Activated CD4-positive, alpha-beta T cell treated with anti-CD3 and anti-CD28 coated beads for 4 hours (primary cell): ENCODE measurements around the gene SERPINB6.
"Not testable (repeated sequence)": the region's sequence is repeated elsewhere in the genome, so short reads cannot be mapped to it uniquely, and the experiment has no call there.

Experiments used
- DNase-seq, 2 donors: peaks; one replicate each; pipeline ENCODE4 v3.0.0-alpha.2; 2020

Gene SERPINB6

DNA sequence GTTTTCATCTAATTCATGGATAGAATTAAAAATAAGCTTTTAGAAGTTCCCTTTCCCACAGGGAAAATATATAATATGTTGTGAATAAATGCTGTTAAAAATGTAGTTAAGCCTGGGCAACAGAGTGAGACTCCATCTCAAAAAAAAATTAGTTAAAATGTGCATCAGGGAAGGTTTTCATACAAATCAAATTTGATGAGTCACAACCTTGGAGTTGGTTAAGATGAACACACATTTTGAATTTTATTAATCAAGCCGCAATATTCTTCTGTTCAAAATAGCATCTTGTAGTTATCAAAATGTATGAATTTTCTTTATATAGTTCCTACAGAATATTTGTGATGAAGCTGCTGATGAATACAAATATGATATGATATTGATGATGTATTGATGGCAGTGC, 37.3 kb downstream of the SERPINB6 start:
- DNase-seq = no peak

DNA sequence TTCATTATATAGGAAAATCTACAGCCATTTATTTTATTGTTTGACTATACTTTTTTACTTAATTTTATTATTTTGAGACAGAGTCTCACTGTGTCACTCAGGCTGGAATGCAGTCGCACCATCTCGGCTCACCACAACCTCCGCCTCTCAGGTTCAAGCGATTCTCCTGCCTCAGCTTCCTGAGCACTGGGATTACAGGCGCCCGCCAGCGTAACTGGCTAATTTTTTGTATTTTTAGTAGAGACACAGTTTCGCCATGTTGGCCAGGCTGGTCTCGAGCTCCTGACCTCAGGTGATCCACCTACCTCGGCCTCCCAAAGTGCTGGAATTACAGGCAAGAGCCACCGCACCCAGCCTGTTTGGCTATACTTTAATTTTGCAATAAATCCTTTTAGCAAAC, 38.5 kb downstream of the SERPINB6 start:
- DNase-seq = not testable (repeated sequence)

DNA sequence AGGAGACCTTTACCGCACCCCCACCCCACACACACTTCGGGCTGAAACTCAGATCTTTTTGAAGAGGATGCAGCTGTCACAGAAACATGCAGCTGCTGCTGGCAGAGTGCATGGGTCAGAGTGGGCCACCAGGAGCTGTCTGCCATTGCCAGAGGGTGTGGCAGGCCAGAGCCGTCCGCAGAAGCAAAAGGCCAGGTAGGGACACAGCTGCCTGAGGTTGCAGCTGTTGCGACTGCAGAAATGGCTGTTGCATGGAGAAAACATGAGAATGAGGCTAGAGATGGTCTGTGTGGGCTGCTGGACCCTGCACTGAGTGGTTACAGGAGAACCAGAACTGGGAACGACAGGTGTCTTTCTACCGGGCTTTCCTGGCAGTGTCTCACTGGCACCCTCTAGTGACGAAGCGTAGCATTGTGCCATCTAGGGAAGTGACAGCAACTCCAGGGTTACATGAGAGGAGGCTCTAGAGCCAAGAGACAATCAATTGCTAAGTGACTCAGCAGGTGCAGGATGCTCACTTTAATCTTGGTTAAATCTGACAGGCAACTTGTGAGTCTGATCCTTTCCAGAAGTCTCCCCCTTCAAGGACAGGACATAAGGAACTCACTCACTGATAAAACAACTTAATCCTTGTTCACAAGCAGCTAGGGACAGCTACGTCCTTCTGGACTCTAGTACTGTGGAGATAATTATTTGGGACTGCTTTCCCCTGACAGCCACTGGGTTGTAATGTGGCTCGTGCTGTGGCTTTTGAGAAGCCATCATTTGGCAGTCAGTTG, 39.2 kb downstream of the SERPINB6 start:
- peak; percentile 78 to 91 for DNase-seq

DNA sequence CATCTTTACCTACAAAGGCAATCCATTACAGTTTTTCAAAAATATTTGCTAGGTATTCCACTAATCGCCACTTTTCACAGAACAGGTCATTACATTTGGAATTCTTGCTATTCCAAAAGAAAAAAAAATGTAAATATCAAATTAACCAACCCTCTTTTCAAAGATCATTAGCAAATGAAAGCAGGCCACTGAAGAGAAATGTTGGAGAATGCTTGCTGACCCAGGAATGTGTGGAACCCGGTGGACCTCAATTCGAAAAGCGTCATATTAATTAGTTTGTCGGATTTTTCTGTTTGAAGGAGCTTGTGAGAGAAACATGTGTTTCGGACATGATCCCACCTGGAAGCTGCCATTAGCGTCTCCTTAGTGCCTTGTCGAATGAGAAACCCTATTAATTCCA, 40.3 kb downstream of the SERPINB6 start:
- no peak for DNase-seq

DNA sequence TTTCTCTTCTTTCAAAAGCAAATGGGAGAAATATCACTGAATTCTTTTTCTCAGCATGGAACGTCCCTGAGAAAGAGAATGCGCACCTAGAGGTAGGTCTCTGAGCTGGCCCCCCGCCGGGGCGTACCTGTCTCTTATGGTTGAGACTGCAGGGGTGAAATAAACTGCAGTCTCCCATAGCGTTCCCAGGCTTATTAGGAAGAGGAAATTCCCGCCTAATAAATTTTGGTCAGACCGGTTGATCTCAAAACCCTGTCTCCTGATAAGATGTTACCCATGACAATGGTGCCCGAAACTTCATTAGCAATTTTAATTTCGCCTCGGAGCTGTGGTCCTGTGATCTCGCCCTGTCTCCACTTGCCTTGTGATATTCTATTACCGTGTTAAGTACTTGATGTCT, 43.4 kb downstream of the SERPINB6 start:
- not testable (repeated sequence) for DNase-seq

DNA sequence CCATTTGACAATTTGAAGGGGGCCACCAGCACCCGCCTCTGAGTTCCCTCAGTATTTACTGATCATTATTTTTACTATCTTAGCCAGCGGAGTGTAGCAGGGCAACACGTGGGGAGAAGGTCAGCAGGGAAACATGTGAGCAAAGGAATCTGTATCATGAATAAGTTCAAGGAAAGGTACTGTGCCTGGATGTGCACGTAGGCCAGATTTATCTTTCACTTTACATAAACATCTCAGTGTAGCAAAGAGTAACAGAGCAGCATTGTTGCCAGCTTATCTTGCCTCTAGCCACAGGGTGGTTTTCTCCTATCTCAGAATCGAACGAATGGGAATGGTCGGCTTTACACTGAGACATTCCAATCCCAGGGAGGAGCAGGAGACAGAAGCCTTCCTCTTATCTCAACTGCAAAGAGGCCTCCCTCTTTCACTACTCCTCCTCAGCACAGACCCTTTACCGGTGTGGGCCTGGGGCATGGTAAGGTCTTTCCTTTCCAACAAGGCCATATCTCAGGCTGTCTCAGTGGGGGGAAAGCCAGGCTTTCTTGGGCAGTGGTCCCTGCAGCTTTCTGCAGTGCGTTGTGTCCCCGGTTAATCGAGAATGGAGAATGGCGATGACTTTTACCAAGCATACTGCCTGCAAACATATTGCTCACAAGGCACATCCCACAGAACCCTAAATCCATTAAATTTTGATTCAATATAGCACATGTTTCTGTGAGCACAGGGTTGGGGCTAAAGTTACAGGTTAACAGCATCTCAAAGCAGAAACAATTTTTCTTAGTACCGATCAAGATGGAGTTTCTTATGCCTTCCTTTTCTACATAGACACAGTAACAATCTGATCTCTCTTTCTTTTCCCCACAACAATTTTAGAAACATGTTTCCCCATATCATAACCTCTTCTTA, 45.3 kb downstream of the SERPINB6 start:
- not testable (repeated sequence) for DNase-seq

DNA sequence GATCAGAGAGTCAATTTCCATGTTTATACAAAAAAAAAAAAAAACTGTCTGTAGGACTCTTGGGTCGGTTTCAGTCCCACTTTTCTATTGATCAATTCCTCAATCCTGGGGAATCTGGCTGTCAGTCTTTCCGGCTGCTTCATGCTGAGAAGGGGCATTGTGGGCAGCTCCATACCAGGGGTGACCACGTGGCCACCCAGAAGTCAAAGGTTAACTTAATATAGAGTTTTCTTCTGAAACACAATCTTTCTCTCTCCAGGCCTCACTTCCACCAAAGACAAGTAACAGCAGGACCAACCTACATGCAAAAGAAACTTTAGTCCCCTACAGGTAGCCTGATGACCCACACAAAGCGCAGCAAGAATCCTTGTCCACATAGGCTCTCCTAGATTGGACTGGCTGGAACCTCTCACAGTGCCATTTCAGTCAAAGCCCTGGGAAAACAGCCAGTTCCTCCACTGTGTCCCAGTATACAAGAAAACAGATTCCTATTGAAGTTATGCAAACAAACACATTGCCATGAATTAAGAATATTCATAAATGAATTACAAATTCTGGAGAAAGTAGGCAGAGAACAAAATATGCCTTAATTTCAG, 49.7 kb downstream of the SERPINB6 start:
- no peak for DNase-seq

DNA sequence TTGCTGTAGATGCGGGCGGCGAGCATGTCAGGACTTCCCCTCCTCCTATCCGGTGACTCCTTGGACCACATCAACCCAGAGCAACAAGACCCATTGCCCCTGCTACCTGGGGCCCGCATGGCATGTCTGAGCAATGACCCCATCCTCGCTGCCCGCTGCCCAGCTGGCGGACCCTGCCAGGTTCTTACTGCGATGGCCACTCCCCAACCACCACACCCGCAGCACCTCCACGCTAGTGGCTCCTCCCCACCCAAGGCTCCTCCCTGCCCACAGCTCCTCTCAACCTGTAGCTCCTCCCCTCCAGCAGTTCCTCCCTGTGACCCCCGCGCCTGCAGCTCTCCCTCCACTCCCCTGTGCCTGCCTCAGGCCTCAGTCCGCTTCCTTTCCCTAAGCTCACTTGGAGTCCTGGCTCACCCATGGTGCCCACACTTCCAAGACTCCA, 50.7 kb downstream of the SERPINB6 start:
- DNase-seq = no peak

DNA sequence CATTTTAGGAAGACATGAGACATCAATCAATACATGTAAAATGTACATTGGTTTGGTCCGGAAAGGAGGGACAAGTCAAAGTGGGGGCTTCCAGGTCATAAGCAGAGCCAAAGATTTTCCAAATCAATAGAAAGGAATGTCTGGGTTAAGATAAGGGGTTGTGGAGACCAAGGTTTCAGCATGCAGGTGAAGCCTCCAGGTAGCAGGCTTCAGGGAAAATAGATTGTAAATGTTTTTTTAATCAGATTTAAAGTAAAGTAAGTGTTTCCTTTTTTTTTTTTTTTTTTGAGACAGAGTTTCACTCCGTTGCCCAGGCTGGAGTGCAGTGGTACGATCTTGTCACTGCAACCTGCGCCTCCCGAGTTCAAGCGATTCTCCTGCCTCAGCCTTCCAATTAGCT, 51.5 kb downstream of the SERPINB6 start:
- DNase-seq = no peak

DNA sequence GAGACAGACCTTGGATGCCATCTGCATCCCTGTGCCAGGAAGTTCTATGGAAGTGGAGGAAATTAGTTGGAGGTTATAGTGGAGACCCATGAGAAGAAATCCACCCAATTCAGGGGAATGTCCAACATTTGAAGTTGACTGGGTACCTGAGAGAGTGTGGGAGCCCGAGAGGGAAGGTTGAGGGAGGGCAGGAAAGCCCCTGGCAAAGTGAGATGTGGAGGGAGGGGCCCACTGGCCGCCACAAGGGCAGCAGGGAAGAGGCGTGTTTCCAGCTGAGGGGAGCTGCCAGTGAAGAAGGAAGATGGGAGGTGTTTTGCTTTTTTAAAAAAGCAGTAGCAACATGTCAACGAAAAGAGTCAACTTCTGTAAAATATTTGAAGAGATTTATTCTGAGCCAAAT, 52.0 kb downstream of the SERPINB6 start:
- DNase-seq = no peak

DNA sequence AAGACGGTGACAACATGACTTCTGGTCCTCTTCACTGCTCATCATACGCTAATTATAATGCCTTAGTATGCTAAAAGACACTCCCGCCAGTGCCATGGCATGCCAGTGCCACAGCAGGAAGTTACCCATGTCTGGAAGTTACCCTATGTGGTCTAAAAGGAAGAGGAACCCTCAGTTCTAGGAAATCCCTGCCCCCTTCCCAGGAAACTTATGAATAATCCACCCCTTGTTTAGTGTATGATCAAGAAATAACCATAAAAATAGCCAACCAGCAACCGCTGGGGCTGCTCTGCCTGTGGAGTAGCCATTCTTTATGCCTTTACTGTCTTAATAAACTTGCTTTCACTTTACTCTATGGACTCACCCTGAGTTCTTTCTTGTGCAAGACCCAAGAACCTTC, 52.4 kb downstream of the SERPINB6 start:
- no peak for DNase-seq

DNA sequence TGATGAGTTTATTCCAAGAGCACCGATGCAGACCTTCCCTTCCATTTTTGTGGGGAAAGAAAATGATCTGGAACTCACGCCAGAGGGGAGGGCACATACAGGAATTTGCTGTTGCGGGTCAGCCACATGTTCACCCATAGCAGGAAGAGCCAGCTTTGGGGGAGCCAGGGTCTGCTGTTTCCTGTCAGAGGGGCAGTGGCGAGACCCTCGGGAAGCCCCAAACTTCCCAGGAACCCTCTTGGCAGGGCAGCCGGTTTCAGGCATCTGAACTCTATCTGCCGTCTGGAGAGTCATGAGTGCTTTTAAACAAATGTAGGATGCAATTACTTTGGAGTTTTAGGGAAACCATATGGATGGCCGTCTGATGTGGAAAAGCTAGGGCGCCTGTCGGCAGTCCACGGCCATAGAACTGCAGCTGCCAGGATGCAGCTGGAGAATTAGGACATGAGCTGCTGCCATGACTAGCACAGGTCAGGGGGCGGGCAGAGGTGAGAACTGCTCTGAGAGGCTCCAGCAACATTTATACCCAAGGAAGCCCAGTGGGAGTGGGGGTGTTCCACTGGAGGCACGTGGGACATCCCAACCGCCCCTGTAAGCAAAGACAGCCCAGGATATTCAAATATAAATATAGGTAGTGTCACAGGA, 53.4 kb downstream of the SERPINB6 start:
- DNase-seq = no peak

DNA sequence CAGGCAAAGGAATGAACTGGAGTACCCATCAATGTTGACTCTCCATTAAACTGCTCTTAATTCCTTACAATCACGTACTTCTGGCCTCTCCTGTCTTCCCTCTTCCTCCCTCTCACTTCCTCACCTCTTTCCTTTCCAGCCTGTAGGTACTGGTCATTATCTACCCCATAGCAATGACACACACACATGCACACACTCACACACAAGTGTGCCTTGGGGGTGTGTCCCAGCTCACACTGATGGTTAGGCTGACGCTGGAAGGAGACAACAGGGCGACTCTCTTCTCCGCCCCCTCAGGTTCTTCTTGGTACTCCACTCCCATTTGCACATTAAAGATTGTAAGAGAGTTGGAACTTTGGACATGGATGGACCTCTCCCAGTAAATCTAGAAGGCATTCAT, 54.3 kb downstream of the SERPINB6 start:
- no peak for DNase-seq

DNA sequence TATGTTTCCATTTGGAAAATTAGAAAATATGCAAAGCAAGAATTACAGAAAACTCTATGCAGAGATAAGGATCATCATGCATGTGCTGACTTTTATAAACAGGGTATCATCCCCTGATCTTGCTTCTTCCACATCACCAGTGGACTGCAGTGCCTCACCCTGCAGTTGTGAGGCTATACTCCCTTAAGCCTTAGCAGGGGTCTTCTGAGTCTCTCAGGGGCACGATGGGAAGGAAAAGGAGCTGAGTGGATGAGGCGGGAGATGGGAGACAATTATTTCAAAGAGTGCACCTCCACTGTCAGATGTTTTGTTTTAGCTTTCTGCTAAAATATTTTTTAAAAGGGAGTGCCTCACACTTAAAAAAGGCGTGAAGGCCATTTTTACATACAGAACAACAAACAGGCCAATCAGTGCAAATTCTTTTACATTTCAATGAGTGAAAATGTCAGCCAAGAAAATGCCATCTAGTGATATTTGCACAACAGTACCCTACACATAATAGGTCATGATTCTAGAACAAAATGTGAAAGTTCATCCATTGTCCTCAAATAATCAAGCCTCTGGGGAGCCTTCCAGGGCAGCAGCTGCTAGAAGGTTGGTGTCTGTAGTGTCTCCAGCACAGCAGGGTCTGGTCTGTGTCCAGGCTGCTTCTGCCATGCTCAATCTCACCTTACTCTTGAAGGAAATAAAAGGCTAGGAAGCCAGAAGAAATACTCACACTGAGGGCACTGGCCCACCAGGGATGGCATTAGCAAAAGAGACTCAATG, 55.0 kb downstream of the SERPINB6 start:
- no peak for DNase-seq

DNA sequence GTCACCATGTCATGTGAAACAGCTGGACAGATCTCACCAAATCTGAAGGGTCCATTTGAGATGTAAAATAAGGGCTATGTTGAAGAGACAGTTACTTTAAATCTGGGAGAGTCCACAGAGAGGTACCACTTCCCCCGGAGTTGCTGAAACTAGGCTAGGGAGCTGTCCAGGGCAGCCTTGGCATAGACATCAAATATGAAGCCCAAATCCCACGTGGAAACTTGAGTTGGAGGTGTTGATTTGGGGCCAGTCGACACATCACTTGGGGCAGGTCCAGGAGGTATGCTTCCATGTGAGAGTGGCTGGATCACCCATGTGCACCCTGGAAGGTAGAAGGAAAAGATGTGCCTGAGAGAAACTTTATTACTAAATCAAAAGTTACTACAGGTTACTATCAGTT, 56.2 kb downstream of the SERPINB6 start:
- no peak for DNase-seq

DNA sequence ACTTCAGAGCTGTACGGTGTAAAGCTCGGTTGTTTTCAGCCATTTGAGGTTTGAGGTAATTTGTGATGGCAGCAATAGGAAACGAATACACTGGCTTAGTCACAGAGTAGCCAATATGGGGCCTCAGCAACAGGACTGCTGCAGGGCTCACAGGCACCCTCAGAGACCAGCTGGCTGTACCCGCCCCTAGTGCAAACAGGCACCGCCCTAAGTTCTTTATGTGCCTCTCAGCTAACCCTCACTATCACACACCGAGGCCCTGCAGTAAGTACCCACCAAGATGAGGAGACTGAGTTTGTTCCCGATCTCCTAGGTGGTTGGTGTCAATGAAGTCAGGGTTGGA, 57.1 kb downstream of the SERPINB6 start:
- DNase-seq = no peak

DNA sequence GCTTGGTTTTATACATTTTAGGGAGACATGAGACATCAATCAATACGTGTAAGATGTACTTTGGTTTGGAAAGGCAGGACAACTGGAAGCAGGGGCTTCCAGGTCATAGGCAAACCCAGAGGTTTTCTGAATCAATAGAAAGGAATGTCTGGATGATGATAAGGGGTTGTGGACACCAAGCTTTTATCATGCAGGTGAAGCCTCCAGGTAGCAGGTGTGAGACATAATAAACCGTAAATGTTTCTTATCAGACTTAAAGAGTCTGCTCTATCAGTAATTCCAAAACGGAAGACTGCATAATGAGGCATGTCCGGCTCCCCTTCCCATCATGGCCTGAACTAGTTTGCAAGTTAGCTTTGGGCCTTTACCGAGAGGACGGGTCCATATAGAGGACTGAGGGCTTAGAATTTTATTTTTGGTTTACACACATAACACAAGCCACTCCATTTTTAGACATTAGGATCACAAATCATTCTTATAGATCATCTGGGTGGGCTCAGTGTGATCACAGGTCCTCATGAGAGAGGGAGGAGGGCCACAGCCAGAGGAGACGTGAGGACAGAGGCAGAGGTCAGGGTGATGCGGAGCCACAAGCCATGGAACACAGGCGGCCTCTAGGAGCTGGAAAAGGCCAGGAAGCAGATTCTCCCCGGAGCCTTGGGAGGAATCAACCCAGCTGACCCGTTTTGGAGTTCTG, 57.6 kb downstream of the SERPINB6 start:
- no peak for DNase-seq

DNA sequence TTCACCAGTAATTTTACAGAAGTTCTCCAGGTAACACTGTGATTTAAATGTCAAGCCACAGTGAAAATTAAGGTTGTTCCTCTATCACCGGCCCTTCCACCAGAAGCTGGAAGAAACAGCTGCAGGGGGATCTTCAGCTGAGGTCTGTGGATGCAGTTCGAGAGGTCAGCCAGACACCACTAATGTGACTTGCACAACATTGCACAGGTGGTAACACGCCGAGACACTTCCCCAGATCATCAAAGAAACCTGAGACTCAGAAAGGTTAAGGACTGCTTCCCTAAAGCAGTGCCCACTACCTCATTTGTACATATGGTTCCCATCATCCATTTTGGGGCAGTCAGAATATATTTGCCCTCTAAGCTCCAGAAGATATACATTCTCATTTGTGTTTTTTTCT, 60.2 kb downstream of the SERPINB6 start:
- DNase-seq = no peak

DNA sequence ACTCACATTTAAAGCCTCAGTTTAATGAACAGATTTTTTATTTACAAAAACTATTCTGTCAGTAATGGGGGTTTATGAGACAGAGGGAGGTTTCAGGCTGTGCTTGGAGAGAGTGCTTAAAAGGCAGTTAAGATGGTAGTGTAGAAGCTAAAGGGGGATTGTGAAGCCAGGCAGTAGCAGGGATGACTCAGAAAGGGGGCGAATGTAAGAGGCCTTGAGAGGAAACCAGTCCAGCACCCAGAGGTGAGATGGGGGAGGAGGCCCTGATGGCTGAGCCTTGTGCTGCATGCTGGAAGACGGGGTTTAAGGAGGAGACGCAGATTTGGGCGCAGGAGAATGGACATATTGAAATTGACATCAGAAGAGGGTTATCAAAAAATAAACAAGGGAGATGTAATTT, 61.6 kb downstream of the SERPINB6 start:
- DNase-seq = no peak

DNA sequence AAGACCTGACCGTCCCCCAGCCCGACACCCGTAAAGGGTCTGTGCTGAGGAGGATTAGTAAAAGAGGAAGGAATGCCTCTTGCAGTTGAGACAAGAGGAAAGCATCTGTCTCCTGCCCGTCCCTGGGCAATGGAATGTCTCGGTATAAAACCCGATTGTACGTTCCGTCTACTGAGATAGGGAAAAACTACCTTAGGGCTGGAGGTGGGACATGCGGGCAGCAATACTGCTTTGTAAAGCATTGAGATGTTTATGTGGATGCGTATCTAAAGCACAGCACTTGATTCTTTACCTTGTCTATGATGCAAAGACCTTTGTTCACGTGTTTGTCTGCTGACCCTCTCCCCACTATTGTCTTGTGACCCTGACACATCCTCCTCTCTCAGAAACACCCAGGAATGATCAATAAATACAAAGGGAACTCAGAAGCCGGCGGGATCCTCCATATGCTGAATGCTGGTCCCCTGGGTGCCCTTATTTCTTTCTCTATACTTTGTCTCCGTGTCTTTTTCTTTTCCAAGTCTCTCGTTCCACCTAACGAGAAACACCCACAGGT, 62.2 kb downstream of the SERPINB6 start:
- DNase-seq = not testable (repeated sequence)

DNA sequence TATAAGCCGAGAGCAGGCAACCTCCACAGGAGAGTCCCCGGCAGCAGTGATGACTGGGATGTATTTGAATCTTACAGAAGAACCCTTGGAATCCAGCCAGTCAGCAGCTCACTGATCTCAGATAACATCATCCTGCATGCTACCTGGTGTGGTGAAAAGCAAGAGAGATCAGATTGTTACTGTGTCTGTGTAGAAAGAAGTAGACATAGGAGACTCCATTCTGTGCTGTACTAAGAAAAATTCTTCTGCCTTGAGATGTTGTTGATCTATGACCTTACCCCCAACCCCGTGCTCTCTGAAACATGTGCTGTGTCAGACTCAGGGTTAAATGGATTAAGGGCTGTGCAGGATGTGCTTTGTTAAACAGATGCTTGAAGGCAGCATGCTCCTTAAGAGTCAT, 62.9 kb downstream of the SERPINB6 start:
- DNase-seq = not testable (repeated sequence)
